ENCODE data around the gene PSORS1C2.
"Not testable (repeated sequence)": the region's sequence is repeated elsewhere in the genome, so short reads cannot be mapped to it uniquely, and the experiment has no call there.

Gene PSORS1C2

DNA sequence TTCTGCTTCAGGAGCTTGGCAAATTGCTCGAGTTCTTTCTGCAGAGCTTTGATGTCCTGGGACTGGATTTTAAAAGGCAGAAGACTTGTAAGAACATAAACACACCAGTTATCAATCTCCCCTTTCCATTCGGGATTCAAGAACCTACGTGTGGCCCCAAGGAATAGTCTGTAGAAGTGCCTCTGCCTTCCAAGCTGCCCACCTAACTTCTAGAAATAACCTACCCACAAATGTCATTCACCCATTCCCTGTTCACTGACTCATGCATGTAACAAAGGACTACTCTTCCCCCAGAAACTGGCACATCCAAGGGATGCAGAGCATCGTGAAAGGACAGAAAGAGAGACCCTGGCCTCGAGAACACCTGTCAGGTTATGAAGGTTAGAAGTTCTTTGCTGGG lies 27.1 kb upstream of the PSORS1C2 start:
- no peak for DNase-seq (ENCODE audit: low read depth)

DNA sequence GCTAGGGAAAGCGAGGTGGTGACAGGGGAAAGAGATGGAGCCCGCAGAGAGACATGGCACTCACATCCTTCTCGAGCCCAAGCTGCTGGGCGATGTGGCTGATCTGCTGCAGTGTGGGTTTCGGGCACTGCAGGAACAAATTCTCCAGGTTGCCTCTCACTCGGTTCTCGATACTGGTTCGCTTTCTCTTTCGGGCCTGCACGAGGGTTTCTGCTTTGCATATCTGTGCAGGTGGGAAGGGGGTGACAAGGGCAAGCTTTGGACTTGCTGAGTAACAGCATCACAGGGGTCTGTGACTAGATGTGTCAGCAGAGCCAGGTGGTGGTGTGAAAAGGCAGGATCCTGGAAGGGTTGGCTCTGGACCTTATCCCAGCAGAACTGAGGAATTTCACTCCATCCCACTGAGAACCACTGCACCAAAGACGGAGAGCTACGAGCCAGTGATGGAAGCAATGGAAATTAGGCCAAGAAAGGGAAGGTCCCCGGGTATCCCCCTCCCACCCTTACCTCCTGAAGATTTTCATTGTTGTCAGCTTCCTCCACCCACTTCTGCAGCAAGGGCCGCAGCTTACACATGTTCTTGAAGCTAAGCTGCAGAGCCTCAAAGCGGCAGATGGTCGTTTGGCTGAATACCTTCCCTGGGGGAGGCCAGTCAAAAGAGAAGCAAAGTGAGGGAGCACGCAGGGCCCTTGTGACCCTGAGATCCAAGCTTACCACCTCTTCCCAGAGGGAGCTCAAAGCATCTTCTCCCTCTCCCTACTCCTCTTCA lies 26.4 kb upstream of the PSORS1C2 start:
- not testable (repeated sequence) for DNase-seq (ENCODE audit: low read depth)

DNA sequence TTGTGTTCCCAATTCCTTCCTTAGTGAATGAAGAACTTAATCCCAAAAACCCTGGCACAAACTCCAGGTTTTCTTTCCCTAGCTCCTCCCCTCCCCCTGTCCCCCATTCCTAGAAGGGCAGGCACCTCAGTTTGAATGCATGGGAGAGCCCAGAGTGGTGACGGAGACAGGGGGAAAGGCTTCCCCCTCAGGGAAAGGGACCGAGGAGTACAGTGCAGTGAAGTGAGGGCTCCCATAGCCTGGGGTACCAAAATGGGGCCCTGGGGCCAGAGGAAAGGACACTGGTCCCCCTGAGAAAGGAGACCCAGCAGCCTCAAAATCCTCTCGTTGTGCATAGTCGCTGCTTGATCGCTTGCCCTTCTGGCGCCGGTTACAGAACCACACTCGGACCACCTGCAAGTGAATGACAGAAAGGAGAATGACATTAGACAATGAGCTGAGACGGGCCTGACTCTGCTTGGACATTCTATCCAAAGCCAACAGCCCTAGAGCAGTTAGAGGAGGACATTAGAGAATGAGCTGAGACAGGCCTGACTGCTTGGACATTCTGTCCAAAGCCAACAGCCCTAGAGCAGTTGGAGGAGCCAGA lies 25.7 kb upstream of the PSORS1C2 start:
- not testable (repeated sequence) for DNase-seq (ENCODE audit: low read depth)

DNA sequence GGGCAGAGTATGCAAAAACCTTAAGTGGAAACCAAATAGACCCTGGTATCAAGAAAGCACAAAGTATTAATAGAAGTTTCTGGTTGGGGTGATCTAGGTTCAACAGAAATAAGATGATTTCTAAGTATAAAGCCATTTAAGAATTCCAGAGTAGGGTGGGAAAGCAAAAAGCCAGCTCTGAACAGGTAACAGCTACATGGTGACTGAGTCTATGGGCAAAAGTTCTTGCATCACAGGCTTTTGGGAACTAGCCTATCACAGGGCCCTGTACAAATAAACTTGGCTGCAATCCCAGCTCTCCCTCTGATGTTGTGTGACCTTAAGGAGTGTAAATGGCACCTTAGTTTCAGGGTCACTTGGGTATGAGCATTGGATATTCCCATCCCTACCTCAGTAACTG lies 25.1 kb upstream of the PSORS1C2 start:
- no peak for DNase-seq (ENCODE audit: low read depth)

DNA sequence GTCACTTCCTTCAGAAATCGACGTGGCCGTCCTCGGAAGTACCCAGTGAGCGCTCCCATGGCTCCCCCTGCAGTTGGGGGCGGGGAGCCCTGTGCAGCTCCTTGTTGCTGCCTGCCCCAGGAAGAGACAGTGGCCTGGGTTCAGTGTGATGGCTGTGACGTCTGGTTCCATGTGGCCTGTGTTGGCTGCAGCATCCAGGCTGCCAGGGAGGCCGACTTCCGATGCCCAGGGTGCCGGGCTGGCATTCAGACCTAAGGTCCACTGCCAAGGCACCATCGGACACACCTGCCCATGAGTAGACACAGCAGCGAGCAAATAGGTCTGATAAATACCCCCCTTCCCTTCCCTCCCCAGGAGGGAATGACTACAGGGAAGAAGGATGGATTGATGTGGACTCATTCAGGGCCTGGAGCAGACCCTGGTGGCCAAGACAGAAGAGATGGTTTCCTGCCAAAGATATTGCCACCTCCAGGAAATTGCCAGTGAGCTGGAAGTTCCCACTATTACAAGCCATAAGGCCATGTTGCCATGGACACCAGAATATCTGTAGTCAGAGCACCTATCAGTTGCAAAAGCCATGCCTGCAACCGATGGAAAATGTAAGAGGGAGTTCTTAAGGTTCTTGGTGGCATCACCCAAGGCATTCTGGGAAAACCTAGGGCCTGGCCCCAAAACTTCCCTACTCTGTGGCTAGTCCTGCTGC lies 23.7 kb upstream of the PSORS1C2 start:
- no peak for DNase-seq (ENCODE audit: low read depth)

DNA sequence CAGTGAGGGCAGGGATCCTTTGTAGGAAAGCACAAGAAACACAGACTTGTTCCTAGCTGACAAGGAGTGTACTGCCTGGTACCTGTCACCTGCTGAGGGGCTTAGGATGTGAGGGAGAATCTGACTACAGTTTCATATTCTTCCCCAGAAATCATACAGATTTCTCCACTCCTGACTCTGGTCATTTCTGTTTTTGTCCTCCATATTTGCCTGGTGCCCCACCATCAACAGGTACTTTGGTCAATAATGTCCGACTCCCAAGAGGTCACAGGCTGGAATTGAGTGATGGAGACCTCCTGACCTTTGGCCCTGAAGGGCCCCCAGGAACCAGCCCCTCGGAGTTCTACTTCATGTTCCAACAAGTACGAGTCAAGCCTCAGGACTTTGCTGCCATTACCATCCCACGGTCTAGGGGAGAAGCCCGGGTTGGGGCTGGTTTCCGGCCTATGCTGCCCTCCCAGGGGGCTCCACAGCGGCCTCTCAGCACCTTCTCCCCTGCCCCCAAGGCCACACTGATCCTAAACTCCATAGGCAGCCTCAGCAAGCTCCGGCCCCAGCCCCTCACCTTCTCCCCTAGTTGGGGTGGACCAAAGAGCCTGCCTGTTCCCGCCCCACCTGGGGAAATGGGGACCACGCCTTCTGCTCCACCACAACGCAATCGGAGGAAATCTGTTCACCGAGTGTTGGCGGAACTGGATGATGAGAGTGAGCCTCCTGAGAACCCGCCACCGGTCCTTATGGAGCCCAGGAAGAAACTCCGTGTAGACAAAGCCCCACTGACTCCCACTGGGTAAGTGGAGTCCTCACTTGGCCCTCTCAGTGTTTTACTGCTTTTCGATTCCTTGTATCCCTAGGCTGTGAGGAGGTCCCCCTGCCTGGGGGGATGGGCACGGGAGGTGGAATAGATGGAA lies 22.6 kb upstream of the PSORS1C2 start:
- DNase-seq (ENCODE audit: low read depth): no peak

DNA sequence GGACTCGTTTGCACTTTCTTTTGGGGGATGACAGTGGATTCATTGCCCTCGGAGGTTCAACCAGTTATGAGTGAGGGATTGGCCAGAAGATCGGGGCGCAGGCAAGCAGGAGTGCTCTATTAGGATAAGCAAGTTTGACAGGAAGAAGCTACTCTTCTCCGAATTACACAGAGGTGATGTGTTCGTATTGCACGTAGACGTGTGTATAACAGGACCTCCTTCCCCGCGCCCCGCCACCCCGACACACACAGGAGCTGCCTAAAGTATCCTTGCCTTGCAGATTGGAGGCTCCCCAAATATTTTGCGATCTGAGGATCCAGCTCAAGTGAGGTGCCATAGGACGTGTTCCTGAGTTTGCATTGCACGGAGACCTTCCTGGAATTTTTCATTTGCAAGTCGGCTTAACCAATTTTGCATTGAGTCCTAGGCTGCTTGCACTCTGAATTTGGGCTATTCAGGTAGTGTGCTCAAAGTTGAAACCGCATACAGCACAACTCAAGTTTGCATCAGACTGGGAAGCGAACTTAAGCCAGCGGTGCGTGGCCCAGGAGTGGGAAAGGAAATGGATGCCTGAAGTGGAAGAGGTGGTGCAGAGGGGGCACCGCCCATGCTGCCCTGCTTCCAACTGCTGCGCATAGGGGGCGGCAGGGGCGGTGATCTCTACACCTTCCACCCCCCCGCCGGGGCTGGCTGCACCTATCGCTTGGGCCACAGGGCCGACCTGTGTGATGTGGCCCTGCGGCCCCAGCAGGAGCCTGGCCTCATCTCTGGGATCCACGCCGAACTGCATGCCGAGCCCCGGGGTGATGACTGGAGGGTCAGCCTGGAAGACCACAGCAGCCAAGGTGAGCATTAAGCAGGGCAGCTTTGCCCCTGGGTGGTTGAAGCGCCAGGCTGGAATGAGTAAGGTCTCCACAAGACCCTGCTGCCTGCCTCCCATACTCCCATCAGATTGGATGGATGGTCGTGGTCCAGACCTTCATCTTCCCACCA lies 20.3 kb upstream of the PSORS1C2 start:
- peak; percentile 6 for DNase-seq (ENCODE audit: low read depth)

DNA sequence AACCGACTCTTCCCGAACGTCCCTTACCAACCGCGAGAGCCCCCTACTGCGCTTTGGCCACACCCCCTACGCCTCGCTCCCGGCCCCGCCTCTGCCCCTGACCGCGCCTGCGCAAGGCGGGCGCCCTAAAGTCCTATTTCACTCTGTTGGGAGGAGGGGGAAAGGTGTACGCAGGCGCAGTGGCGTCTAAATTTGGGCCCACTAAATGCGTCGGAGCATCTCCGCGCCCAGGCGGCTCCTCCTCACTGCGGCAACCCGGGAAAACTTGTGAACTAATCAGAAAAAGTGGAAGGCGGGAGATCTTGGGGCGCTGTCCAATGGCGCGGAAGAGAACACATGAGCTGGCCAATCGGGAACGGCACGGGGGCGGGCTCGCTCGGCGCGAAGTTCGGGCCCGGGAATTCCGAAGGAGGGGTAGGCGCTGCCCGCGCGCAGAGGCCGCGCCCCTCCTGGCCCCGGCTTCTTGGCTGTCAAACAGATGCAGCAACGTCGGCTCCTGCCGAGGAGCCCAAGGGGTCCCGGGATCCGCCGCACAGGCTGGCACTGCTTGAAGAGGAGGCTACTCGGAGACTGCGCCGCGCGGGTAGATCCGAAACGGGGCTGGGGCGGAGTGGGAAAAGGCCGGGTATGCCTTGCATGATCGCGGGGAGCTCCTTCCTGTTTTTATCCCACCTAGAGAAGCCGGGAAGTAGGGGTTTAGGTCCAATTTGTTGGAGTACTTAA lies 19.4 kb upstream of the PSORS1C2 start, which contains the start of gene TCF19:
Gene TCF19, plus strand, starts transcription at position 450 of the 723 bp plus-strand sequence. CDS start 881 bp downstream, outside the sequence.
- peak; percentile 99 for DNase-seq (ENCODE audit: low read depth)

DNA sequence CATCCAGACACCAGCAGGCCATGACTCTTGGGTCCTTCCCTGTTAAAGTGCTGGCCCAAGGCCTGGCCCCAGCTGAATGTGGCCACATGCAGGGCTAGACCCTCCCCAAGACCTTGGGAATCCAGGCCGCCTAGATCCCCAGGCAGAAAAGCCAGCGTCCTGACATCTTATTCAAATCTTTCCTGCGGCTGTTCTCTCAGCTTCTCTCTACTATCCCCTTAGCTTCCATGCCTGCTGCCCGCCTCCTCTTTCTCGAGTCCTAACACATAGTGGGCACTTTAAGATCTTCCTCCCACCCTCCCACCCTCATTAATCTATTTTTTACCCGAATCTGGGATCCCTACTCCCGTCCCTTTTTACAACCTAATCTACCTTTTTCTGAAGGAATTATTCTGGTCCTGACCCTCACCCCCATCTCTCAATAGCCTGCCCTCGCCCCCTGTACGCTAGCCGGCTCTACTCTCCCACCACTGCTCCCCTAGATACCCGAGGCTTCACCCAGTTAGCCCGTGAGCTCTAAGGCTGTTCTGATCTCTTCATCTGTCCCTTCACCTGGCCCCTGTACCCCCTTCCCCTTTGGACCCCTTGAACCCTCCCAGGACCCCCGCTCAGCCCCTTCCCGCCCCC lies 18.8 kb upstream of the PSORS1C2 start, which contains the start of gene CCHCR1:
Gene CCHCR1, minus strand, starts transcription at position 290 of the 627 bp plus-strand sequence. Its CDS starts 202 bp downstream, at position 88.
- DNase-seq (ENCODE audit: low read depth): no peak

DNA sequence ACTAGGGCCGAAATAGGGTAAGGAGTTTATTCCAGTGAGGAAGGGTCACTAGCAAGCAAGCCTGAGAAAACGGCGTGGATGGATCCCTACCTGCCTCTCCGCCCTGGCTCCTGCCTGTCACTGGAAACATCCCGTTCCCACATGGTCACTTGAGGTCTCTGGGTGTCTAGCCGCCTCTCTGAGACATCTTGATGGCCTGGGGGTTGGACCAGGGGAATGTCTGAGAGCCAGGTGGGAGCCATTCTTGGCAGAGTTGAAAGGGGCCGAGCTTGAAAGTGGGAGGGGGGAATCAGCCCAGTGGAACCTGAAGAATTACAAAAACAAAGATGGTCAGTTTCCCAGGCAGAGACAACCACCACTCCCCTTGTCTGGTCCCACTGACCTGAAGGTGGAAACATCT lies 17.8 kb upstream of the PSORS1C2 start:
- no peak for DNase-seq (ENCODE audit: low read depth)

DNA sequence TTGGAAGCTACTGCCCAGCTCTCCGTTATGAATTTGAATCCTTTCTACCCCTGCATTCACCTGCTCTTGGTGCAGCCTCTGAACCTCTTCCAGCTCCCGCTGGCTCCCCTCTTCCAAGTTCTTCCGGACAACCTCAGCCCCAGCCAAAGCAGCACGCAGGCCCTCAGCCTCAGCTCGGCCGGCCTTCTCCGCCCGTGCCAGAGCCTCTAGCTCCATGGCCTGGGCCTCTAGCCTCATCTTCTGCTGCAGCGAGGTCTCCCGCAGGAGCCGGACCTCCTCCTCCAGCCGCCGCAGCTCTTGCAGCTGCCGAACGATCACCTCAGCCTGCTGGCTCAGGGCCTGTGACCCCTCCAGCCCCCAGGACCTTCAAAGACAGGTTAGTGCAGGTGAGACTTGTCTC lies 15.6 kb upstream of the PSORS1C2 start:
- no peak for DNase-seq (ENCODE audit: low read depth)

DNA sequence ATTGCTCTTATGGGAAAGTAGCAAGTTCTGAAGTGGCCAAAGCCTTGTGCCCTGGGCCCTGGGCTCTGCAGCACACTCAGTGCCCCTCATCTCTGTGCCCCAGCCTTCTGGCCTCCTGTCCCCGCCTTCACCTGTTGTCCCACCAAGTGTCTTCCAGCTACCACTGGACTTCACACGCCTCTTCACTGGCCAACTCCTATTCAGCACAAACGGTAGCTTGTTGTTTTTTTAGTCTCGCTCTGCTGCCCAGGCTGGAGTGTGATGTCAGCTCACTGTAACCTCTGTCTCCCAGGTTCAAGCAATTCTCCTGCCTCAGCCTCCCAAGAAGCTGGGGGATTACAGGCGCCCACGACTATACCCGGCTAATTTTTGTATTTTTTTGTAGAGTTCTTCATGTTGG lies 13.9 kb upstream of the PSORS1C2 start:
- DNase-seq (ENCODE audit: low read depth): no peak

DNA sequence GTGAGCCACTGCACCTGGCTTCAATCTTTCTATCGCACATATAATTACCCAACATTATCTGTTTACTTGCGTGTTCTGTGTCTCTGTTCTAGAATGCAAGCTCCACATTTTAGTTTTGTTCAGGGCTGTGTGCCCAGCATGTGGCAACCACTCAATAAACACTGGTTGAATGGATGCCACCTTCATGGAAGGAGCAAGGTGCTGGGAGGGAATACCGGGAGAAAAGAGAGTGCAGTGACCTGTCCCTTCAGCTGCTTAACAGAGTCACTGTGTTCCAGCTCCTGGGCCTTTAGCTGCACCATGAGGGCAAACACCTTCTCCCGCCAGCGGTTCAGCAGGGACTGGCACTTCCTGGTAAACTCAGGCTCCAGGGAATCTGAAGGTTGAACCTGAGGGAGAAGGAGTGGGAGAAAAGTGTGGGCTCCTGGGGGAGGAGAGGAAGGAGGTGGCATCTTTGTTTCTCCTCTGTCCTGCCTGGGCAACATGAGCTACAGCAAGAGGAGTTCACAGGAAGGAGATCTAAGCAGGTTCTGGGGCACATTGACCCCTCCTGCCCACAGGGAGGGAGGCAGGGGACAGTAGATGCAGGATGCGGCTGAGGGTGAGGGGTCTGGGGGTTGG lies 11.1 kb upstream of the PSORS1C2 start:
- DNase-seq (ENCODE audit: low read depth): no peak

DNA sequence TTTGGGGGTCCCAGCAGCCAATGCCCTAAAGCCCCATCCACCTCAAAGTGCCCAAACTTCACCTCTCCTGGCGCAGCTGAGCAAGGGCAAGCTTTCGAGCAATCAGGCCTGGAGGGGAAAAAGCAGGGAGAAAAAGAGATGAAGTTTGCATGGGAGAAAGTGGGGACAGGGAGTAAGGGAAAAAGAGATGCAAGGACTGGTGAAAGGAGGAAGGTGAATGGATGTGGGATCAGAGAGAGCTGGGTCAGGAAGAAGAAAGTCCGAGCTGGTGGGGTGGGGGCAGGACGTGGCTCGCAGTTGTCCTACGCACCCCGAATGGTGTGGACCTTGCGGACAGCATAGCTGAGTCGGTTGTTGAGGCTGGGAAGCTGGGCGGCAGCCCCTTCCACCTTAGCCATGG lies 6.5 kb upstream of the PSORS1C2 start:
- DNase-seq (ENCODE audit: low read depth): no peak

DNA sequence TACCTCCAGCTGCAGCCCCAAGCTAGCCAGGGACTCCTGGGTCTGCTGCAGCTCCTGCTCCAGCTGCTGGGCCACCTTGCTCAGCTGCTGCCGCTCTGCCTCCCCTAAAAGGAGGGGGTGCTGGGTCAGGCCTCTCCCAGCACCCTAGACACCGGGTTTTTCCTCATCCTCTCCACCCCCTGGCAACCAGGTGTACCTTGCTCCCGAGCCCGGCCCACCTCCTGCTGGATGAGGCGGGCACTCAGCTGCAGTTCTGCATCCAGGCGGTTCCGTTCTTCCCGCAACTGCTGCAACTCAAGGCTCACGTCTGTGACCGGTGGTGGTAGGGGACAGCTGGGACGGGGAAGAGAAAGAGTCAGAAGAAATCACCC lies 6.1 kb upstream of the PSORS1C2 start:
- DNase-seq (ENCODE audit: low read depth): no peak

DNA sequence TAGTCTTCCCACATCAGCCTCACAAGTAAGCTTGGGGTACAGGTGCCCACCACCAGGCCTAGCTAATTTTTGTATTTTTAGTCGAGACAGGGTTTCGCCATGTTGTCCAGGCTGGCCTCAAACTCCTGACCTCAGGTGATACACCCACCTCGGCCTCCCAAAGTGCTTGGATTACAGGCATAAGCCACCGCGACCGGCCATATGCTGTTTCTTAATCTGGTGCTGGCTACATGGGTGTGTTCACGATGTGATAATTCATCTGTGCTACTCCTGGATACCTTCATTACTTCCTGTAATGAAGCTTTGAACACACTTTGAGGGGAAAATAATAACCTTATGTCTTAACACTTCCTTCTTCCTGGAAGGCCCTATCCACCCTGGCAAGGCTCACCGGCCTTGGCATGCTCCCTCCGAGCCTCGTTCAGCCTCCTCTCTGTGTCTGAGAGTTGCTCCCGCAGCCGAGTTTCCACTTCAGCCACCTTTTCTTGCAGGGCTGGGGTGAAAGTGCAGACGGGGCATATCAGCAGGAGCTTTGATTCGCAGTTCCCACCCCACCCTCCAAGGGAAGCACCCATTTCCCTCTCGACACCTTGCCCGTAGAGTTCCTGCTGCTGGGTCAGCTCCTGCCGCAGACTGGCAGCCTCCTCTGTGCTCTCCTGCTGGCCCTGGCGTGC lies 5.6 kb upstream of the PSORS1C2 start:
- DNase-seq (ENCODE audit: low read depth): no peak

DNA sequence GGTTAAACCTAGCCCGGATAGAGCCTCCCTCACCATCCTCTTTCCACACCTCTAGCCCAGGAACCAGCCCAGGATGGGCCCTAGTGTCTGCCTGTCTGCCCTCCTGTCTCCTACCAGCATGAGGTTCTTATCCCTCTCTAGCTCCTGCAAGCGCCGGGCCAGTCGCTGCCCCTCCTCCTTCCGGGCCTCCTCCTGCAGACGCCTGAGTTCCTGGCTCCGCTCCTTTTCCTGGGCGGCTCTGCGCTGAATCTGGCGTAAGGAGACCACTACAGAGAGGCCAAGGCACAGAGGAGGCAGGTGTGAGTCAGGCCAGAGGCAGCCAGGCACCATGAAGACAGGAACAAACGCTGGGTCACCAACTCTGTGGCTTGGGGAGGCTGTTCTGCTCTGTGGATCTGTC lies 4.3 kb upstream of the PSORS1C2 start:
- no peak for DNase-seq (ENCODE audit: low read depth)

DNA sequence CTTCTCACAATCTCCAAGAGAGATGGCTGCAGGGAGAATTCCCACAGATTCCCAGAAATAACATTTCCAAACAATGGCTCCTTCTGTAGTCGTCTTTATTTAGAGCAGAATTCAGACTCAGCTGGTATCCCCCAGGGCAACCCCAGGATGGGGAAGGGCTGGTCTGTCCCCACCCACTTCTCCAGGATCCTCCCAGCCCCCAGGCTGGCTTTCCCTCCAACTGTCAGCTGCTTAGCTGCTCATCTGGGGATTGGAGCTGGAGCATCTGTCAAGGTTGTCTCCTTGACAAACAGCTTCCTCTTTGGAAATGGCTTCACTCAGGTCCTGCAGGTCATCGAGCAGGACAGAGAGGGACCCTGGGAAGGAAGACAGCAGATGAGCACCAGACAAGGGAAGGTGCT lies 3.5 kb upstream of the PSORS1C2 start:
- DNase-seq (ENCODE audit: low read depth): no peak

DNA sequence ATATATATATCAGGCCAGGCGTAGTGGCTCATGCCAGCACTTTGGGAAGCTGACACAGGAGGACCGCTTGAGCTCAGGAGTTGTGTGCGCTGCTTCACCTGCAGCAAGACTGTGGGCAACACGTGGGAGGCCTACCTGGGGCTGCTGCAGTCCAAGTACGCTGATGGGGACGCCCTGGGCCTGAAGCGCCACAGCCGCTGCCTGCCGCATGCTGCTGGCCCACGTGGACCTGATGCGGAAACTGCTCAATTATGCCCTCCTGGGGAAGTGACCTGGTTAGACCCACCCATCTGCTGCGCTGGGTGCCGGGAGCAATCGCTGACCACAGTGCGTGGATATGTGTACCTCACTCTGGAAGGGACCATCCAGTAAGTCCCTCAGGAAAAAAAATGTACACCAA lies 1.8 kb upstream of the PSORS1C2 start:
- DNase-seq (ENCODE audit: low read depth): no peak

All from stimulated activated CD8-positive, alpha-beta memory T cell treated with anti-CD3 and anti-CD28 coated beads, Interleukin-4, amount 100 ng/mL, for 24 hours (primary cell).